HEK293T (cell line): ENCODE results near the gene GSAP.

Source experiments
- CTBP1 ChIP-seq: fragments of 450-650 bp; IDR thresholded peaks from 2 replicates; pipeline ENCODE4 v1.6.1; 2016; ENCODE audit warnings: borderline replicate concordance
- FOXM1 ChIP-seq: fragments of 450-650 bp; IDR thresholded peaks from 2 replicates; pipeline ENCODE4 v1.6.1; 2017; ENCODE audit warnings: mild to moderate bottlenecking, borderline replicate concordance
- HDGF ChIP-seq: fragments of 450-650 bp; IDR thresholded peaks from 2 replicates; pipeline ENCODE4 v1.6.1; 2017; ENCODE audit warnings: antibody characterized with exemption, borderline replicate concordance
- L3MBTL2 ChIP-seq: fragments of 450-650 bp; conservative IDR thresholded peaks from 2 replicates; pipeline ENCODE4 v1.6.1; 2016; ENCODE audit warnings: mild to moderate bottlenecking
- SP1 ChIP-seq: fragments of 450-650 bp; IDR thresholded peaks from 2 replicates; pipeline ENCODE4 v1.6.1; 2017
- TARDBP ChIP-seq: fragments of 450-650 bp; IDR thresholded peaks from 2 replicates; pipeline ENCODE4 v1.6.1; 2016
- ZNF384 ChIP-seq: fragments of 450-650 bp; IDR thresholded peaks from 2 replicates; pipeline ENCODE4 v1.6.1; 2016

DNA sequence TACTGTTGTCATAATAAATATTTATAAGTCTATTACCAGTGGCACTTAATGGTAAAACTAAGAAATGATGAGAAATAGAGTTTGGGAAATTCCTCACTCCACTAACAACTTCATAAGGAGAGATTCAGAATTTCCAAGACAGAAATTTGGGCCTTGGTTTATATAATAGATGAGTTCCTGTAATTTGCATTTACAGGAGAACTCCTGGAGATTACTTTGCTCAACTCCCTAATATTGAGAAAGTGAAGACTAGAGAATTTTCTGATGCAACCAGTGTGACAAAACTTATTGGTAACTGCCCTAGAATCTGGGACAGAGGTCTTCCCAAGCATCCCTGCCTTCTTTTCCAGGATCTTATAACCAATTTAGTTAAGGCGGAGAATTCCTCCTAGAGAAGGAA lies 49.1 kb upstream of the GSAP start:
- TF ChIP-seq FOXM1 (no peak), CTBP1 (no peak), SP1 (no peak), HDGF (no peak), TARDBP (no peak), L3MBTL2 (no peak), ZNF384 (no peak)
